Mammary epithelial cell (primary cell): ENCODE data around the gene LIMS2.

Experiments
- CTCF ChIP-seq, 2 donors: IDR thresholded peaks in 1 of 2; conservative IDR thresholded peaks in 1 of 2; 2 replicates each; pipeline ENCODE4 v1.5.1; 2011 to 2012; ENCODE audit warnings: inconsistent platforms in 2 of 2, low read length in 2 of 2, mild to moderate bottlenecking in 2 of 2, control low read depth in 1 of 2, low read depth in 1 of 2; ENCODE audit not compliant: insufficient read depth in 1 of 2; ENCODE audit errors: extremely low read depth in 1 of 2
- EZH2 ChIP-seq: IDR thresholded peaks from 2 replicates; pipeline ENCODE4 v1.6.1; 2012; ENCODE audit warnings: low read length, inconsistent platforms, borderline replicate concordance

- TF ChIP-seq CTCF (conservative IDR thresholded peaks at IDR 0.05 in 1 of 2, IDR thresholded peaks at IDR 0.05 in 1 of 2; ENCODE audit: extremely low read depth in 1 of 2, insufficient read depth in 1 of 2, low read depth in 1 of 2, low read length in 2 of 2) (no peak), EZH2 (no peak)
These were observed 46.6 kb upstream of the LIMS2 start for GRCh38 chr2:127721978-127722355.
